HG02840 (cell line): ENCODE data around the gene FAM163B.

ENCODE experiments used
- ATAC-seq: cut with Tn5 transposase; IDR thresholded peaks from one replicate; pipeline ENCODE4 v1.9.1; 2021; ENCODE audit warnings: mild to moderate bottlenecking, moderate library complexity, moderate number of reproducible peaks; ENCODE audit not compliant: unreplicated experiment, low FRiP score

The FAM163B gene

GRCh38 chr9:133609311-133610098 is at the start of gene FAM163B:
Gene FAM163B, minus strand, starts transcription at chr9:133609389. Its CDS starts 29,166 bp downstream, at chr9:133580223.
- no peak for ATAC-seq

- ATAC-seq, result no peak
Measured at GRCh38 chr9:133657120-133657661, 48.0 kb upstream of the FAM163B start.

- no peak for ATAC-seq
Measured at GRCh38 chr9:133656211-133657119, 47.3 kb upstream of the FAM163B start.

- ATAC-seq, result no peak
Measured at GRCh38 chr9:133655701-133656100, 46.5 kb upstream of the FAM163B start.

GRCh38 chr9:133654736-133655657 is 45.8 kb upstream of the FAM163B start:
- ATAC-seq, result no peak

- ATAC-seq, result no peak
Measured at GRCh38 chr9:133653638-133654037, 44.4 kb upstream of the FAM163B start.

- no peak for ATAC-seq
Measured at GRCh38 chr9:133650026-133650425, 40.8 kb upstream of the FAM163B start.

GRCh38 chr9:133649194-133649593 is 40.0 kb upstream of the FAM163B start:
- no peak for ATAC-seq

- ATAC-seq, result no peak
Measured at GRCh38 chr9:133647765-133648469, 38.7 kb upstream of the FAM163B start.

GRCh38 chr9:133647148-133647547 is 38.0 kb upstream of the FAM163B start:
- ATAC-seq, result no peak

GRCh38 chr9:133645021-133645765 is 36.0 kb upstream of the FAM163B start:
- no peak for ATAC-seq

GRCh38 chr9:133643978-133644760 is 35.0 kb upstream of the FAM163B start:
- ATAC-seq, result no peak

GRCh38 chr9:133643362-133643755 is 34.2 kb upstream of the FAM163B start:
- ATAC-seq, result no peak

- no peak for ATAC-seq
Measured at GRCh38 chr9:133642708-133643361, 33.6 kb upstream of the FAM163B start.

GRCh38 chr9:133641861-133642595 is 32.8 kb upstream of the FAM163B start:
- ATAC-seq, result no peak

- no peak for ATAC-seq
Measured at GRCh38 chr9:133641396-133641655, 32.1 kb upstream of the FAM163B start.
